ENCODE results near the gene EXOC4.

EXOC4 gene

DNA sequence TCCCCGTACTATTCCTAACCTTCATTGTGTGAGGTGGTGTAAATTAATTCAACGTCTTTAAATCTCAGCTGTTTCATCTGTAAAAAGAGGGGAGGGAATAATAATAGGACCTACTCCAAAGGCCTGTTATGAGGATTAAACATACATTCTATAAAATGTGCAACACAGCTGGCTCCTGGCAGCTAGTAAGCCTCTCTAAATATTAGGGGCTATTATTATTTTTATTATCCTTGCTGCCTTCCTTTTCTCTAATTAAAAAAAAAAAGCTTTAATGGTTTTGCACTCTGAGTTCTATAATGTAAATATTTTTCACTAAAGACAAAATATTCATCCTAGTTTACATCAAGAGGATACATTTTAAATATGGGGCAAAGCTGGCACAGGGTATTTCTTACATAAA lies 19.5 kb downstream of the EXOC4 start:
- H3K9me3 ChIP-seq (ENCODE audit: control insufficient read depth, insufficient read depth, low read length): no peaks in the 10 kb centered on the region
- no peak overlapping the region for H3K27ac ChIP-seq (ENCODE audit: low read depth, low read length)
- peaks cover 19% of the 10 kb centered on the region for H3K79me2 ChIP-seq (ENCODE audit: control insufficient read depth, low read length)
- no peaks in the 10 kb centered on the region for H3K9me2 ChIP-seq (replicated peaks; ENCODE audit: control insufficient read depth, low read length)
- no peaks in the 10 kb centered on the region for H3F3A ChIP-seq (ENCODE audit: control insufficient read depth, insufficient read depth)
- H3K36me3 ChIP-seq (ENCODE audit: control insufficient read depth, low read length): peaks cover 26% of the 10 kb centered on the region
- H3K27me3 ChIP-seq (ENCODE audit: control insufficient read depth, low read length): no peaks in the 10 kb centered on the region
- no peak overlapping the region for H3K4me2 ChIP-seq (ENCODE audit: low read length)
- no peaks in the 10 kb centered on the region for H3K4me1 ChIP-seq (ENCODE audit: control insufficient read depth, low read length)
- TF ChIP-seq, protein P1, sequence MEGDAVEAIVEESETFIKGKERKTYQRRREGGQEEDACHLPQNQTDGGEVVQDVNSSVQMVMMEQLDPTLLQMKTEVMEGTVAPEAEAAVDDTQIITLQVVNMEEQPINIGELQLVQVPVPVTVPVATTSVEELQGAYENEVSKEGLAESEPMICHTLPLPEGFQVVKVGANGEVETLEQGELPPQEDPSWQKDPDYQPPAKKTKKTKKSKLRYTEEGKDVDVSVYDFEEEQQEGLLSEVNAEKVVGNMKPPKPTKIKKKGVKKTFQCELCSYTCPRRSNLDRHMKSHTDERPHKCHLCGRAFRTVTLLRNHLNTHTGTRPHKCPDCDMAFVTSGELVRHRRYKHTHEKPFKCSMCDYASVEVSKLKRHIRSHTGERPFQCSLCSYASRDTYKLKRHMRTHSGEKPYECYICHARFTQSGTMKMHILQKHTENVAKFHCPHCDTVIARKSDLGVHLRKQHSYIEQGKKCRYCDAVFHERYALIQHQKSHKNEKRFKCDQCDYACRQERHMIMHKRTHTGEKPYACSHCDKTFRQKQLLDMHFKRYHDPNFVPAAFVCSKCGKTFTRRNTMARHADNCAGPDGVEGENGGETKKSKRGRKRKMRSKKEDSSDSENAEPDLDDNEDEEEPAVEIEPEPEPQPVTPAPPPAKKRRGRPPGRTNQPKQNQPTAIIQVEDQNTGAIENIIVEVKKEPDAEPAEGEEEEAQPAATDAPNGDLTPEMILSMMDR (IDR thresholded peaks at IDR 0.05; ENCODE audit: low read depth, low read length, poor library complexity, severe bottlenecking): no peak
- TF ChIP-seq EZH2phosphoT487 (IDR thresholded peaks at IDR 0.05; ENCODE audit: borderline replicate concordance, low read length): no peak
- H4K20me1 ChIP-seq (ENCODE audit: control insufficient read depth, insufficient read depth, low read depth, low read length): 0 out of 2 replicates have a peak, but pooled peaks cover 3% of the 10 kb centered on the region
- H3K4me3 ChIP-seq (ENCODE audit: low read length): no peak overlapping the region

- H4K20me1 ChIP-seq (ENCODE audit: control insufficient read depth, insufficient read depth, low read depth, low read length): 0 out of 2 replicates have a peak, but pooled peaks cover 3% of the 10 kb centered on the region
- H3K36me3 ChIP-seq (ENCODE audit: control insufficient read depth, low read length): peaks cover 35% of the 10 kb centered on the region
- H3K79me2 ChIP-seq (ENCODE audit: control insufficient read depth, low read length): peaks cover 18% of the 10 kb centered on the region
Observed at GRCh38 chr7:133273227-133273626, 20.3 kb downstream of the EXOC4 start.

DNA sequence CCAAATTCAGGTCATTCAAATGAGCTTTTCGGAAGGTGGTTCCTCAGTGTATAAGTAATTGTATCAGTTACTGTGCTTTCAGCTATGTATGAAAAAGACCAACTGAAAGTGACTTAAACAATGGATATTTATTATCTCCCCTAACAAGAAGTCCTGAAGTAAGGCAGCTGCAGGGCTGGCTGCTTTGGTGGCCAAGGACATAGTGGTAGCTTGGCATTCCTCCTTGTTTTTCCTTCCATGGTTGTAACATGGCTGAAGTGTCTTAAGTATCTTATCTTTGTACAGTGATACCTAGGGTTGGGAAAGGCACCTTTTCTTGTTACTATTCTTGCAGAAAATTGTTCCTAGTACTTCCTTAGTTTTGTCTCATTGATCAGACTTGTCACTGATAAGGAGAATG lies 21.4 kb downstream of the EXOC4 start:
- H3K27ac ChIP-seq (ENCODE audit: low read depth, low read length): no peak overlapping the region
- no peak for TF ChIP-seq EZH2phosphoT487 (IDR thresholded peaks at IDR 0.05; ENCODE audit: borderline replicate concordance, low read length)
- TF ChIP-seq, protein P1 (IDR thresholded peaks at IDR 0.05; ENCODE audit: low read depth, low read length, poor library complexity, severe bottlenecking): no peak
- H3K79me2 ChIP-seq (ENCODE audit: control insufficient read depth, low read length): peaks cover 14% of the 10 kb centered on the region
- H3K36me3 ChIP-seq (ENCODE audit: control insufficient read depth, low read length): peaks cover 35% of the 10 kb centered on the region
- no peaks in the 10 kb centered on the region for H3K4me1 ChIP-seq (ENCODE audit: control insufficient read depth, low read length)
- H3K9me2 ChIP-seq (replicated peaks; ENCODE audit: control insufficient read depth, low read length): no peaks in the 10 kb centered on the region
- no peaks in the 10 kb centered on the region for H3K9me3 ChIP-seq (ENCODE audit: control insufficient read depth, insufficient read depth, low read length)
- 0 out of 2 replicates have a peak, but pooled peaks cover 3% of the 10 kb centered on the region for H4K20me1 ChIP-seq (ENCODE audit: control insufficient read depth, insufficient read depth, low read depth, low read length)
- no peak overlapping the region for H3K4me3 ChIP-seq (ENCODE audit: low read length)
- no peak overlapping the region for H3K4me2 ChIP-seq (ENCODE audit: low read length)
- H3K27me3 ChIP-seq (ENCODE audit: control insufficient read depth, low read length): no peaks in the 10 kb centered on the region
- H3F3A ChIP-seq (ENCODE audit: control insufficient read depth, insufficient read depth): no peaks in the 10 kb centered on the region

More at GRCh38 chr7:133273227-133273626, 20.3 kb downstream of the EXOC4 start:
- H3K4me2 ChIP-seq (ENCODE audit: low read length): no peak overlapping the region
- no peak overlapping the region for H3K4me3 ChIP-seq (ENCODE audit: low read length)
- H3K27ac ChIP-seq (ENCODE audit: low read depth, low read length): no peak overlapping the region
- no peaks in the 10 kb centered on the region for H3K27me3 ChIP-seq (ENCODE audit: control insufficient read depth, low read length)
- H3K9me3 ChIP-seq (ENCODE audit: control insufficient read depth, insufficient read depth, low read length): no peaks in the 10 kb centered on the region
- H3K4me1 ChIP-seq (ENCODE audit: control insufficient read depth, low read length): no peaks in the 10 kb centered on the region
- no peak for TF ChIP-seq EZH2phosphoT487 (IDR thresholded peaks at IDR 0.05; ENCODE audit: borderline replicate concordance, low read length)
- TF ChIP-seq, protein P1 (IDR thresholded peaks at IDR 0.05; ENCODE audit: low read depth, low read length, poor library complexity, severe bottlenecking): no peak
- no peaks in the 10 kb centered on the region for H3K9me2 ChIP-seq (replicated peaks; ENCODE audit: control insufficient read depth, low read length)
- no peaks in the 10 kb centered on the region for H3F3A ChIP-seq (ENCODE audit: control insufficient read depth, insufficient read depth)

Measured in DOHH2 (cell line).